Anterior cingulate cortex (tissue), 58 donors: ENCODE data around the gene ZNF219.
A peak's percentile ranks its signal among the peaks of the same experiment; 100 is the strongest.

ENCODE experiments used
- DNase-seq, 58 donors: peaks; one replicate each; lab custom pipeline; 2025; lab: John Stamatoyannopoulos, UW

The ZNF219 gene

GRCh38 chr14:21089271-21089670 lies 9.2 kb downstream of the ZNF219 start:
- DNase-seq: no peak

GRCh38 chr14:21088687-21089086 lies 9.8 kb downstream of the ZNF219 start:
- no peak for DNase-seq

GRCh38 chr14:21087294-21088091 lies 11.0 kb downstream of the ZNF219 start:
- peak in 46 of 58 donors; percentile 7 to 87 (median 55) for DNase-seq

- DNase-seq: no peak
These were observed 11.6 kb downstream of the ZNF219 start for GRCh38 chr14:21086908-21087293.

- DNase-seq: no peak
These were observed 13.2 kb downstream of the ZNF219 start for GRCh38 chr14:21084998-21085853.

GRCh38 chr14:21084396-21084795 lies 14.1 kb downstream of the ZNF219 start:
- no peak for DNase-seq

- DNase-seq: no peak
These were observed 14.7 kb downstream of the ZNF219 start for GRCh38 chr14:21083565-21084325.

GRCh38 chr14:21081521-21082142 lies 16.8 kb downstream of the ZNF219 start:
- no peak for DNase-seq

GRCh38 chr14:21078726-21079125 lies 19.7 kb downstream of the ZNF219 start:
- no peak for DNase-seq

- peak in 30 of 58 donors; percentile 7 to 78 (median 40) for DNase-seq
These were observed 20.2 kb downstream of the ZNF219 start for GRCh38 chr14:21078287-21078686.

- no peak for DNase-seq
These were observed 20.8 kb downstream of the ZNF219 start for GRCh38 chr14:21077672-21078071.

- no peak for DNase-seq
These were observed 22.6 kb downstream of the ZNF219 start for GRCh38 chr14:21075719-21076437.

- no peak for DNase-seq
These were observed 23.8 kb downstream of the ZNF219 start for GRCh38 chr14:21074398-21075272.

- no peak for DNase-seq
These were observed 24.5 kb downstream of the ZNF219 start for GRCh38 chr14:21073921-21074320.

- no peak for DNase-seq
These were observed 25.6 kb downstream of the ZNF219 start for GRCh38 chr14:21072781-21073339.

- DNase-seq: peak in 5 of 58 donors; percentile 8 to 35 (median 17)
These were observed 26.4 kb downstream of the ZNF219 start for GRCh38 chr14:21072031-21072473.

- peak in 55 of 58 donors; percentile 15 to 86 (median 68) for DNase-seq
These were observed 27.0 kb downstream of the ZNF219 start for GRCh38 chr14:21071225-21072030.
